HEK293 (cell line): ENCODE measurements around the gene XRCC6.
"Not testable (repeated sequence)": the region's sequence is repeated elsewhere in the genome, so short reads cannot be mapped to it uniquely, and the experiment has no call there.

ENCODE experiments used
- CTCF ChIA-PET: fragments of 350-600 bp; formaldehyde crosslinking; extraction: SDS; loops from one replicate; lab custom pipeline; 2021; ENCODE audit warnings: antibody characterized with exemption; lab: Yijun Ruan, JAX
- POLR2A ChIA-PET: fragments of 300-600 bp; formaldehyde crosslinking; extraction: SDS; loops from one replicate; lab custom pipeline; 2020; ENCODE audit warnings: antibody characterized with exemption, inconsistent platforms; lab: Yijun Ruan, JAX
- H3K27ac ChIP-seq: fragments of 200-500 bp; sonication (Bioruptor generic); 2 replicates; pipeline ENCODE4 v1.5.1; 2014; ENCODE audit warnings: low read depth, low read length, control low read depth, inconsistent platforms; ENCODE audit errors: extremely low read depth
- H3K36me3 ChIP-seq, 2 experiments: fragments of 200-500 bp in 1 of 2; sonication (Bioruptor generic) in 1 of 2; 1 replicate in 1 of 2; 2 replicates in 1 of 2; pipeline ENCODE4 v1.5.1; 2014 to 2017; ENCODE audit warnings: inconsistent platforms in 2 of 2, low read length in 2 of 2; ENCODE audit not compliant: control insufficient read depth in 2 of 2, insufficient read depth in 1 of 2
- H3K4me1 ChIP-seq: fragments of 200-500 bp; sonication (Bioruptor generic); 2 replicates; pipeline ENCODE4 v1.5.1; 2014; ENCODE audit warnings: mild to moderate bottlenecking, low read length, inconsistent platforms; ENCODE audit not compliant: control insufficient read depth, insufficient read depth
- H3K4me3 ChIP-seq: 2 replicates; pipeline ENCODE4 v1.5.1; 2011; ENCODE audit warnings: low read depth, mild to moderate bottlenecking, control low read depth, low read length, moderate library complexity
- H3K9me3 ChIP-seq: fragments of 200-500 bp; sonication (Bioruptor generic); 2 replicates; pipeline ENCODE4 v1.5.1; 2014; ENCODE audit warnings: low read depth, low read length, inconsistent platforms; ENCODE audit not compliant: control insufficient read depth, insufficient read depth
- MZF1 ChIP-seq: fragments of 450-650 bp; formaldehyde crosslinking; IDR thresholded peaks from 2 replicates; pipeline ENCODE4 v1.5.1; 2017; ENCODE audit warnings: missing biosample characterization, missing genetic modification characterization, borderline replicate concordance
- SCRT2 ChIP-seq: fragments of 450-650 bp; formaldehyde crosslinking; IDR thresholded peaks from 2 replicates; pipeline ENCODE4 v1.5.1; 2016; ENCODE audit warnings: missing biosample characterization, missing genetic modification characterization
- SP3 ChIP-seq: fragments of 450-650 bp; formaldehyde crosslinking; IDR thresholded peaks from 2 replicates; pipeline ENCODE4 v1.5.1; 2016; ENCODE audit warnings: missing biosample characterization, missing genetic modification characterization
- ZBTB21 ChIP-seq: fragments of 450-650 bp; formaldehyde crosslinking; IDR thresholded peaks from 2 replicates; pipeline ENCODE4 v1.5.1; 2017; ENCODE audit warnings: missing biosample characterization, missing genetic modification characterization
- ZNF10 ChIP-seq: fragments of 450-650 bp; formaldehyde crosslinking; IDR thresholded peaks from 2 replicates; pipeline ENCODE4 v1.5.1; 2017; ENCODE audit warnings: missing biosample characterization, missing genetic modification characterization
- ZNF157 ChIP-seq: fragments of 450-650 bp; formaldehyde crosslinking; IDR thresholded peaks from 2 replicates; pipeline ENCODE4 v1.5.1; 2016; ENCODE audit warnings: missing biosample characterization, missing genetic modification characterization
- ZNF174 ChIP-seq: fragments of 450-650 bp; formaldehyde crosslinking; IDR thresholded peaks from 2 replicates; pipeline ENCODE4 v1.5.0; 2017; ENCODE audit warnings: missing biosample characterization, mild to moderate bottlenecking, missing genetic modification characterization
- ZNF48 ChIP-seq: fragments of 450-650 bp; formaldehyde crosslinking; IDR thresholded peaks from 2 replicates; pipeline ENCODE4 v1.5.1; 2016; ENCODE audit warnings: missing biosample characterization, missing genetic modification characterization
- ZNF530 ChIP-seq: fragments of 450-650 bp; formaldehyde crosslinking; IDR thresholded peaks from 2 replicates; pipeline ENCODE4 v1.5.1; 2016; ENCODE audit warnings: low read depth, missing biosample characterization, missing genetic modification characterization
- ZNF548 ChIP-seq: fragments of 450-650 bp; formaldehyde crosslinking; IDR thresholded peaks from 2 replicates; pipeline ENCODE4 v1.5.1; 2016; ENCODE audit warnings: missing biosample characterization, missing genetic modification characterization
- ZNF571 ChIP-seq: fragments of 450-650 bp; formaldehyde crosslinking; IDR thresholded peaks from 2 replicates; pipeline ENCODE4 v1.5.0; 2017; ENCODE audit warnings: missing biosample characterization, missing genetic modification characterization
- ZNF596 ChIP-seq: fragments of 450-650 bp; IDR thresholded peaks from 2 replicates; pipeline ENCODE4 v1.5.0; 2018; ENCODE audit warnings: missing biosample characterization, mild to moderate bottlenecking, missing genetic modification characterization, moderate library complexity
- ZNF785 ChIP-seq: fragments of 450-650 bp; formaldehyde crosslinking; IDR thresholded peaks from 2 replicates; pipeline ENCODE4 v1.5.1; 2016; ENCODE audit warnings: missing biosample characterization, missing genetic modification characterization
- ZNF837 ChIP-seq: fragments of 450-650 bp; formaldehyde crosslinking; IDR thresholded peaks from 2 replicates; pipeline ENCODE4 v1.5.1; 2016; ENCODE audit warnings: missing biosample characterization, missing genetic modification characterization
- TF ChIP-seq, protein P1 (sequence below): fragments of 450-650 bp; formaldehyde crosslinking; IDR thresholded peaks from 2 replicates; pipeline ENCODE4 v1.5.1; 2016; ENCODE audit warnings: missing biosample characterization, missing genetic modification characterization
- TF ChIP-seq, protein P2 (sequence below): fragments of 450-650 bp; formaldehyde crosslinking; IDR thresholded peaks from 2 replicates; pipeline ENCODE4 v1.5.1; 2016; ENCODE audit warnings: missing biosample characterization, missing genetic modification characterization

Gene XRCC6

DNA sequence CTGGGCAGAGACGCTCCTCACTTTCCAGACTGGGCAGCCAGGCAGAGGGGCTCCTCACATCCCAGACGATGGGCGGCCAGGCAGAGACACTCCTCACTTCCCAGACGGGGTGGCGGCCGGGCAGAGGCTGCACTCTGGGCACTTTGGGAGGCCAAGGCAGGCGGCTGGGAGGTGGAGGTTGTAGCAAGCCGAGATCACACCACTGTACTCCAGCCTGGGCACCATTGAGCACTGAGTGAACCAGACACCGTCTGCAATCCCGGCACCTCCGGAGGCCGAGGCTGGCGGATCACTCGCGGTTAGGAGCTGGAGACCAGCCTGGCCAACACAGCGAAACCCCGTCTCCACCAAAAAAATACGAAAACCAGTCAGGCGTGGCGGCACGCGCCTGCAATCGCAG lies 10.5 kb downstream of the XRCC6 start:
- H3K4me1 ChIP-seq, H3K4me3 ChIP-seq, H3K27ac ChIP-seq, H3K9me3 ChIP-seq, CTCF ChIA-PET: not testable (repeated sequence)
- H3K36me3 ChIP-seq = peaks cover 74 to 90% of the 10 kb centered on the region in 2 experiments
- TF ChIP-seq, protein P1, sequence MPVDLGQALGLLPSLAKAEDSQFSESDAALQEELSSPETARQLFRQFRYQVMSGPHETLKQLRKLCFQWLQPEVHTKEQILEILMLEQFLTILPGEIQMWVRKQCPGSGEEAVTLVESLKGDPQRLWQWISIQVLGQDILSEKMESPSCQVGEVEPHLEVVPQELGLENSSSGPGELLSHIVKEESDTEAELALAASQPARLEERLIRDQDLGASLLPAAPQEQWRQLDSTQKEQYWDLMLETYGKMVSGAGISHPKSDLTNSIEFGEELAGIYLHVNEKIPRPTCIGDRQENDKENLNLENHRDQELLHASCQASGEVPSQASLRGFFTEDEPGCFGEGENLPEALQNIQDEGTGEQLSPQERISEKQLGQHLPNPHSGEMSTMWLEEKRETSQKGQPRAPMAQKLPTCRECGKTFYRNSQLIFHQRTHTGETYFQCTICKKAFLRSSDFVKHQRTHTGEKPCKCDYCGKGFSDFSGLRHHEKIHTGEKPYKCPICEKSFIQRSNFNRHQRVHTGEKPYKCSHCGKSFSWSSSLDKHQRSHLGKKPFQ (tag by site-specific recombination) = peak; percentile 61; the same call in 1 of the 2 replicates
- peak; percentile 78 for TF ChIP-seq ZNF548 (tag by site-specific recombination)
- POLR2A ChIA-PET = interaction anchor here (2.9 kb wide), 1 partner anchor 10 kb away, joined by 11 read pairs; the partner anchor contains the start of genes DESI1 and XRCC6

DNA sequence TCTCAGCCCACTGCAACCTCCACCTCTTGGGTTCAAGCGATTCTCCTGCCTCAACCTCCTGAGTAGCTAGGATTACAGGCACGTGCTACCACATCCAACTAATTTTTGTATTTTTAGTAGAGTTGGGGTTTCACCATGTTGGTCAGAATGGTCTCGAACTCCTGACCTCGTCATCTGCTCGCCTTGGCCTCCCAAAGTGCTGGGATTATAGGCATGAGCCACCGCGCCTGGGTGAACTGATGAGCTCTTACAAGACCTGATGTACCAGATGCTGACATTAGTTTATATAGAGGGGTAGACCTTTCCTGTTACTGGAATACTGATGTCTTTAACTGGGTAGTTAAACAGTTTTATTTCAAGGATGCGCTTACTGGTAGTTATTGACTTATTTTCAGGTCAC lies 13.5 kb downstream of the XRCC6 start:
- TF ChIP-seq, protein P2, sequence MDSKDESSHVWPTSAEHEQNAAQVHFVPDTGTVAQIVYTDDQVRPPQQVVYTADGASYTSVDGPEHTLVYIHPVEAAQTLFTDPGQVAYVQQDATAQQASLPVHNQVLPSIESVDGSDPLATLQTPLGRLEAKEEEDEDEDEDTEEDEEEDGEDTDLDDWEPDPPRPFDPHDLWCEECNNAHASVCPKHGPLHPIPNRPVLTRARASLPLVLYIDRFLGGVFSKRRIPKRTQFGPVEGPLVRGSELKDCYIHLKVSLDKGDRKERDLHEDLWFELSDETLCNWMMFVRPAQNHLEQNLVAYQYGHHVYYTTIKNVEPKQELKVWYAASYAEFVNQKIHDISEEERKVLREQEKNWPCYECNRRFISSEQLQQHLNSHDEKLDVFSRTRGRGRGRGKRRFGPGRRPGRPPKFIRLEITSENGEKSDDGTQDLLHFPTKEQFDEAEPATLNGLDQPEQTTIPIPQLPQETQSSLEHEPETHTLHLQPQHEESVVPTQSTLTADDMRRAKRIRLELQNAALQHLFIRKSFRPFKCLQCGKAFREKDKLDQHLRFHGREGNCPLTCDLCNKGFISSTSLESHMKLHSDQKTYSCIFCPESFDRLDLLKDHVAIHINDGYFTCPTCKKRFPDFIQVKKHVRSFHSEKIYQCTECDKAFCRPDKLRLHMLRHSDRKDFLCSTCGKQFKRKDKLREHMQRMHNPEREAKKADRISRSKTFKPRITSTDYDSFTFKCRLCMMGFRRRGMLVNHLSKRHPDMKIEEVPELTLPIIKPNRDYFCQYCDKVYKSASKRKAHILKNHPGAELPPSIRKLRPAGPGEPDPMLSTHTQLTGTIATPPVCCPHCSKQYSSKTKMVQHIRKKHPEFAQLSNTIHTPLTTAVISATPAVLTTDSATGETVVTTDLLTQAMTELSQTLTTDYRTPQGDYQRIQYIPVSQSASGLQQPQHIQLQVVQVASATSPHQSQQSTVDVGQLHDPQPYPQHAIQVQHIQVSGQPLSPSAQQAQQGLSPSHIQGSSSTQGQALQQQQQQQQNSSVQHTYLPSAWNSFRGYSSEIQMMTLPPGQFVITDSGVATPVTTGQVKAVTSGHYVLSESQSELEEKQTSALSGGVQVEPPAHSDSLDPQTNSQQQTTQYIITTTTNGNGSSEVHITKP (tag by site-specific recombination) = peak; percentile 42; the same call in 1 of the 2 replicates
- ChIA-PET POLR2A (interaction anchor here (2.9 kb wide), 1 partner anchor 13 kb away, joined by 11 read pairs; the partner anchor contains the start of genes DESI1 and XRCC6), CTCF (interaction anchor here (0.7 to 1.5 kb wide), 3 partner anchors 33 to 481 kb away, joined by 3 read pairs; partner anchors contain the start of gene NDUFA6)
- not testable (repeated sequence) for H3K9me3 ChIP-seq, H3K27ac ChIP-seq, H3K4me3 ChIP-seq, H3K4me1 ChIP-seq
- H3K36me3 ChIP-seq = peaks cover 74 to 90% of the 10 kb centered on the region in 2 experiments

DNA sequence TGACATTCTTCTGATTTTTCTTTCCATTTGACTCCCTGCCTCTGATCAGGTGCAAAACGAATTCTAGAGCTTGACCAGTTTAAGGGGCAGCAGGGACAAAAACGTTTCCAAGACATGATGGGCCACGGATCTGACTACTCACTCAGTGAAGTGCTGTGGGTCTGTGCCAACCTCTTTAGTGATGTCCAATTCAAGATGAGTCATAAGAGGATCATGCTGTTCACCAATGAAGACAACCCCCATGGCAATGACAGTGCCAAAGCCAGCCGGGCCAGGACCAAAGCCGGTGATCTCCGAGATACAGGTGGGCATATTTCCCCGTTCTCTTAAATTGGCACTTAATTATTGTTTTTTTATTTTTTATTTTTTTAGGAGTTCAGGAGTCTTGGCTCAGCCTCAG lies 15.4 kb downstream of the XRCC6 start:
- Histone ChIP-seq H3K9me3 (no peaks in the 10 kb centered on the region), H3K27ac (no peak overlapping the region), H3K36me3 (peaks cover 85 to 97% of the 10 kb centered on the region in 2 experiments), H3K4me1 (no peaks in the 10 kb centered on the region), H3K4me3 (no peak overlapping the region)
- peak; percentile 65; the same call in 1 of the 2 replicates for TF ChIP-seq ZNF10
- TF ChIP-seq MZF1 (tag by site-specific recombination) = no peak
- CTCF ChIA-PET = no interaction called here
- POLR2A ChIA-PET = interaction anchor here (1.1 kb wide), 1 partner anchor 15 kb away, joined by 5 read pairs; the partner anchor contains the start of gene XRCC6

DNA sequence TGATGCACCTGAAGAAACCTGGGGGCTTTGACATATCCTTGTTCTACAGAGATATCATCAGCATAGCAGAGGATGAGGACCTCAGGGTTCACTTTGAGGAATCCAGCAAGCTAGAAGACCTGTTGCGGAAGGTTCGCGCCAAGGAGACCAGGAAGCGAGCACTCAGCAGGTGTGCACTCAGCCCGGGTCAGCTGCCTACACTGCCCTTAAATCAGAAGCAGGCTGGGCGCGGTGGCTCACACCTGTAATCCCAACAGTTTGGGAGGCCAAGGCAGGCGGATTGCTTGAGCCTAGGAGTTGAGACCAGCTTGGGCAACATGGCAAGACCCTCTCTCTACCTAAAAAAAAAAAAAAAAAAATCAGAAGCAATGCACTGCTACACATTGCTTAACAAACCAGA lies 16.5 kb downstream of the XRCC6 start:
- not testable (repeated sequence) for H3K4me3 ChIP-seq, H3K27ac ChIP-seq, H3K9me3 ChIP-seq, H3K4me1 ChIP-seq
- peak; percentile 26; the same call in 1 of the 2 replicates for TF ChIP-seq SCRT2
- ChIA-PET POLR2A (interaction anchor here (0.5 to 3.2 kb wide), 2 partner anchors 13 to 16 kb away, joined by 7 to 12 read pairs; partner anchors contain the start of genes DESI1 and XRCC6), CTCF (interaction anchor here (0.7 kb wide), 1 partner anchor 15 kb away, joined by 3 read pairs; no protein-coding TSS in a partner anchor)
- peaks cover 95 to 99% of the 10 kb centered on the region in 2 experiments for H3K36me3 ChIP-seq

DNA sequence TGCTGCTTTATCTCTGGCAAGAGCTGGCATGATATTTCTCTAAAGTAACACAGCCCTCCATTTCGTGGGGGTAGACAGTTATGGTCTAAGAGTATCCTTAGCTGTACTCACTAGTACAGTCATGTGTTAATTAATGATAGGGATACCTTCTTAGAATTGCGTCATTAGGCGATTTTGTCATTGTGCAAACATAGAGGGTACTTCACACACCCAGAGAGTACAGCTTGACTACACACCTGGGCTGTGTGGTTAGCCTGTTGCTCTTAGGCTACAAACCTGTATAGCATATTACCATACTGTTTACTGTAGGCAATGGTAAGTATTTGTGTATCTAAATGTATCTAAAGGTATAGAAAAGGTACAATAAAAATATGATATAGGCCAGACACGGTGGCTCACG lies 17.0 kb downstream of the XRCC6 start:
- no peaks in the 10 kb centered on the region for H3K4me1 ChIP-seq
- ChIA-PET CTCF (no interaction called here), POLR2A (interaction anchor here (1.0 to 3.2 kb wide), 2 partner anchors 15 to 17 kb away, joined by 5 to 12 read pairs; partner anchors contain the start of genes DESI1 and XRCC6)
- no peaks in the 10 kb centered on the region for H3K9me3 ChIP-seq
- H3K27ac ChIP-seq = no peak overlapping the region
- H3K36me3 ChIP-seq = peaks cover 96 to 100% of the 10 kb centered on the region in 2 experiments
- no peak overlapping the region for H3K4me3 ChIP-seq
- TF ChIP-seq ZBTB21 (tag by site-specific recombination) = no peak
- TF ChIP-seq ZNF530 (tag by site-specific recombination) = no peak
- TF ChIP-seq SP3 = no peak
- no peak for TF ChIP-seq ZNF571
- TF ChIP-seq ZNF785 = no peak
- no peak for TF ChIP-seq ZNF596 (tag by site-specific recombination)
- TF ChIP-seq ZNF174 (tag by site-specific recombination) = no peak
- TF ChIP-seq ZNF48 (tag by site-specific recombination) = no peak
- TF ChIP-seq ZNF837 (tag by site-specific recombination) = no peak
- TF ChIP-seq ZNF157 (tag by site-specific recombination) = no peak
